CD8-positive, alpha-beta memory T cell (primary cell): Measurements from ENCODE around the gene DISP1. TPM values are rescaled to one million over a fixed set of nuclear protein-coding genes. Genes with fewer than 3 reads are reported as not detected.

Experiments
- CTCF ChIA-PET: fragments of 350-600 bp; sonication (Branson Sonifier 250); formaldehyde crosslinking; loops from one replicate; lab custom pipeline; 2021; ENCODE audit warnings: antibody characterized with exemption; lab: Charles Lee
- POLR2A ChIA-PET: fragments of 350-600 bp; sonication (Branson Sonifier 250); formaldehyde crosslinking; loops from one replicate; lab custom pipeline; 2021; ENCODE audit warnings: antibody characterized with exemption; lab: Charles Lee
- DNase-seq, 5 donors: peaks; one replicate each; pipeline versions ENCODE4 v3.0.0 to v3.0.0-alpha.2; 2020 to 2022; ENCODE audit warnings: mixed read lengths in 1 of 5
- H3K27ac ChIP-seq: one replicate; pipeline ENCODE4 v1.7.0; 2013; ENCODE audit warnings: low read depth, mild to moderate bottlenecking, low read length, moderate library complexity
- H3K27me3 ChIP-seq: 2 replicates; pipeline ENCODE4 v1.7.0; 2013; ENCODE audit warnings: low read length, mild to moderate bottlenecking; ENCODE audit not compliant: insufficient read depth, poor library complexity, severe bottlenecking
- H3K36me3 ChIP-seq: 2 replicates; pipeline ENCODE4 v1.7.0; 2013; ENCODE audit warnings: mild to moderate bottlenecking, low read length, moderate library complexity; ENCODE audit not compliant: insufficient read depth
- H3K4me1 ChIP-seq: 2 replicates; pipeline ENCODE4 v1.7.0; 2013; ENCODE audit warnings: mild to moderate bottlenecking, low read length, moderate library complexity; ENCODE audit not compliant: insufficient read depth
- H3K4me3 ChIP-seq: 2 replicates; pipeline ENCODE4 v1.7.0; 2013; ENCODE audit warnings: mild to moderate bottlenecking, low read length
- H3K9me3 ChIP-seq: 2 replicates; pipeline ENCODE4 v1.7.0; 2013; ENCODE audit warnings: mild to moderate bottlenecking, low read length
- H3K27ac Mint-ChIP-seq, 8 donors: one replicate each; pipeline ENCODE4 v1.8.0; 2020 to 2021; ENCODE audit warnings: mixed read lengths in 8 of 8, mild to moderate bottlenecking in 6 of 8, inconsistent platforms in 3 of 8, moderate library complexity in 3 of 8
- H3K27me3 Mint-ChIP-seq, 2 donors: one replicate each; pipeline ENCODE4 v1.8.0; 2020 to 2021; ENCODE audit warnings: mixed read lengths in 2 of 2, mild to moderate bottlenecking in 1 of 2, moderate library complexity in 1 of 2
- H3K36me3 Mint-ChIP-seq, 3 donors: one replicate each; pipeline ENCODE4 v1.8.0; 2020 to 2021; ENCODE audit warnings: mixed read lengths in 3 of 3, inconsistent platforms in 1 of 3, mild to moderate bottlenecking in 1 of 3
- H3K4me1 Mint-ChIP-seq, 3 donors: one replicate each; pipeline ENCODE4 v1.8.0; 2020 to 2021; ENCODE audit warnings: mixed read lengths in 3 of 3, inconsistent platforms in 1 of 3, mild to moderate bottlenecking in 1 of 3
- H3K4me3 Mint-ChIP-seq, 7 donors: one replicate each; pipeline ENCODE4 v1.8.0; 2020 to 2021; ENCODE audit warnings: mixed read lengths in 7 of 7, mild to moderate bottlenecking in 6 of 7, moderate library complexity in 4 of 7, inconsistent platforms in 2 of 7
- H3K9me3 Mint-ChIP-seq, 5 donors: one replicate each; pipeline ENCODE4 v1.8.0; 2020 to 2022; ENCODE audit warnings: mixed read lengths in 5 of 5, mild to moderate bottlenecking in 3 of 5, moderate library complexity in 2 of 5, inconsistent platforms in 1 of 5
- polyA plus RNA-seq: library from polyadenylated mRNA; unstranded; fragments of 300-500 nt; fragmentation: Illumina TruSeq; gene quantifications from one replicate; pipeline ENCODE4 v1.2.3, GENCODE V29; 2021
- total RNA-seq, 2 experiments: library from RNA; stranded (reverse); gene quantifications; one replicate each; pipeline ENCODE4 v1.2.3, GENCODE V29; 2021

DISP1 gene
- total and polyA plus RNA-seq, 3 experiments from 2014 or later = 2.4 to 2.6 (median 2.5) TPM

- Mint-ChIP-seq H3K4me1 (no peaks in the 10 kb centered on the region), H3K4me3 (no peak overlapping the region), H3K27ac (peak overlapping the region in 1 of 8 donors; percentile 10), H3K27me3 (peaks cover 9 to 22% of the 10 kb centered on the region in 2 donors), H3K9me3 (peaks cover 0 to 2% (median 0%) of the 10 kb centered on the region in 5 donors), H3K36me3 (peaks cover 0 to 1% (median 0%) of the 10 kb centered on the region in 3 donors)
- H3K27ac ChIP-seq = no peak overlapping the region
- no peaks in the 10 kb centered on the region for H3K27me3 ChIP-seq
- no peaks in the 10 kb centered on the region for H3K9me3 ChIP-seq
- H3K4me1 ChIP-seq = no peaks in the 10 kb centered on the region
- H3K36me3 ChIP-seq = no peaks in the 10 kb centered on the region
- ChIA-PET CTCF (interaction anchor here (1.6 kb wide), 1 partner anchor 336 kb away, joined by 4 read pairs; no protein-coding TSS in a partner anchor), POLR2A (no interaction called here)
- DNase-seq = no peak
- H3K4me3 ChIP-seq = no peak overlapping the region
Observed at GRCh38 chr1:222787729-222788128, 27.1 kb upstream of the DISP1 start.

- H3K4me1 ChIP-seq = no peaks in the 10 kb centered on the region
- H3K27me3 Mint-ChIP-seq = peaks cover 8 to 22% of the 10 kb centered on the region in 2 donors
- H3K36me3 ChIP-seq = no peaks in the 10 kb centered on the region
- H3K4me3 Mint-ChIP-seq = no peak overlapping the region
- no peak overlapping the region for H3K27ac ChIP-seq
- H3K9me3 Mint-ChIP-seq = peaks cover 0 to 2% (median 0%) of the 10 kb centered on the region in 5 donors
- DNase-seq = no peak
- ChIA-PET CTCF (interaction anchor here (1.6 kb wide), 1 partner anchor 335 kb away, joined by 4 read pairs; no protein-coding TSS in a partner anchor), POLR2A (no interaction called here)
- H3K27me3 ChIP-seq = no peaks in the 10 kb centered on the region
- H3K4me3 ChIP-seq = no peak overlapping the region
- no peaks in the 10 kb centered on the region for H3K4me1 Mint-ChIP-seq
- H3K27ac Mint-ChIP-seq = no peak overlapping the region
- H3K9me3 ChIP-seq = no peaks in the 10 kb centered on the region
- H3K36me3 Mint-ChIP-seq = peaks cover 0 to 1% (median 0%) of the 10 kb centered on the region in 3 donors
Observed at GRCh38 chr1:222788402-222789156, 26.3 kb upstream of the DISP1 start.

- Mint-ChIP-seq H3K4me1 (no peaks in the 10 kb centered on the region), H3K27ac (peak overlapping the region in 1 of 8 donors; percentile 26), H3K4me3 (no peak overlapping the region), H3K27me3 (peaks cover 6 to 23% of the 10 kb centered on the region in 2 donors), H3K9me3 (peaks cover 0 to 2% (median 0%) of the 10 kb centered on the region in 5 donors), H3K36me3 (peaks cover 0 to 1% (median 0%) of the 10 kb centered on the region in 3 donors)
- POLR2A ChIA-PET = no interaction called here
- CTCF ChIA-PET = no interaction called here
- Histone ChIP-seq H3K4me1 (no peaks in the 10 kb centered on the region), H3K9me3 (no peaks in the 10 kb centered on the region), H3K36me3 (no peaks in the 10 kb centered on the region), H3K4me3 (no peak overlapping the region), H3K27me3 (no peaks in the 10 kb centered on the region), H3K27ac (no peak overlapping the region)
- no peak for DNase-seq
Observed at GRCh38 chr1:222790115-222790514, 24.7 kb upstream of the DISP1 start.

- Mint-ChIP-seq H3K4me3 (no peak overlapping the region), H3K27me3 (peaks cover 6 to 23% of the 10 kb centered on the region in 2 donors), H3K27ac (peak overlapping the region in 1 of 8 donors; percentile 26), H3K36me3 (peaks cover 0 to 1% (median 0%) of the 10 kb centered on the region in 3 donors), H3K9me3 (peaks cover 0 to 2% (median 0%) of the 10 kb centered on the region in 5 donors), H3K4me1 (no peaks in the 10 kb centered on the region)
- no peak overlapping the region for H3K27ac ChIP-seq
- DNase-seq = no peak
- H3K4me1 ChIP-seq = no peaks in the 10 kb centered on the region
- H3K27me3 ChIP-seq = no peaks in the 10 kb centered on the region
- CTCF ChIA-PET = interaction anchor here (0.9 to 1.5 kb wide), 2 partner anchors 291 to 299 kb away, joined by 3 read pairs; no protein-coding TSS in a partner anchor
- POLR2A ChIA-PET = no interaction called here
- no peaks in the 10 kb centered on the region for H3K9me3 ChIP-seq
- no peaks in the 10 kb centered on the region for H3K36me3 ChIP-seq
- no peak overlapping the region for H3K4me3 ChIP-seq
Observed at GRCh38 chr1:222790520-222790919, 24.3 kb upstream of the DISP1 start.

GRCh38 chr1:222791006-222791710 lies 23.7 kb upstream of the DISP1 start:
- Histone ChIP-seq H3K36me3 (no peaks in the 10 kb centered on the region), H3K9me3 (no peaks in the 10 kb centered on the region), H3K4me1 (no peaks in the 10 kb centered on the region), H3K27ac (no peak overlapping the region), H3K4me3 (no peak overlapping the region), H3K27me3 (no peaks in the 10 kb centered on the region)
- CTCF ChIA-PET = interaction anchor here (0.9 to 1.5 kb wide), 2 partner anchors 290 to 298 kb away, joined by 3 read pairs; no protein-coding TSS in a partner anchor
- peaks cover 4 to 21% of the 10 kb centered on the region in 2 donors for H3K27me3 Mint-ChIP-seq
- H3K9me3 Mint-ChIP-seq = peaks cover 0 to 2% (median 0%) of the 10 kb centered on the region in 5 donors
- H3K36me3 Mint-ChIP-seq = peaks cover 0 to 1% (median 0%) of the 10 kb centered on the region in 3 donors
- H3K27ac Mint-ChIP-seq = peak overlapping the region in 1 of 8 donors; percentile 57
- no peak for DNase-seq
- POLR2A ChIA-PET = no interaction called here
- no peaks in the 10 kb centered on the region for H3K4me1 Mint-ChIP-seq
- no peak overlapping the region for H3K4me3 Mint-ChIP-seq

GRCh38 chr1:222792744-222793143 lies 22.1 kb upstream of the DISP1 start:
- Histone ChIP-seq H3K4me1 (no peaks in the 10 kb centered on the region), H3K27me3 (no peaks in the 10 kb centered on the region), H3K4me3 (no peak overlapping the region), H3K9me3 (no peaks in the 10 kb centered on the region), H3K27ac (no peak overlapping the region), H3K36me3 (no peaks in the 10 kb centered on the region)
- peak in 1 of 5 donors; percentile 22 for DNase-seq
- H3K9me3 Mint-ChIP-seq = peaks cover 0 to 2% (median 0%) of the 10 kb centered on the region in 5 donors
- POLR2A ChIA-PET = no interaction called here
- H3K27ac Mint-ChIP-seq = no peak overlapping the region
- CTCF ChIA-PET = interaction anchor here (1.7 to 2.6 kb wide), 2 partner anchors 297 to 331 kb away, joined by 4 to 9 read pairs; no protein-coding TSS in a partner anchor
- no peaks in the 10 kb centered on the region for H3K4me1 Mint-ChIP-seq
- peaks cover 0 to 1% (median 0%) of the 10 kb centered on the region in 3 donors for H3K36me3 Mint-ChIP-seq
- peaks cover 0 to 14% of the 10 kb centered on the region in 2 donors for H3K27me3 Mint-ChIP-seq
- no peak overlapping the region for H3K4me3 Mint-ChIP-seq

GRCh38 chr1:222794656-222795474 lies 20.0 kb upstream of the DISP1 start:
- DNase-seq = no peak
- no peaks in the 10 kb centered on the region for H3K9me3 ChIP-seq
- CTCF ChIA-PET = interaction anchor here (1.0 to 1.4 kb wide), 2 partner anchors 329 to 339 kb away, joined by 4 to 8 read pairs; no protein-coding TSS in a partner anchor
- no peaks in the 10 kb centered on the region for H3K27me3 ChIP-seq
- Mint-ChIP-seq H3K4me3 (no peak overlapping the region), H3K9me3 (no peaks in the 10 kb centered on the region), H3K27ac (no peak overlapping the region), H3K27me3 (peaks cover 0 to 19% of the 10 kb centered on the region in 2 donors), H3K36me3 (no peaks in the 10 kb centered on the region), H3K4me1 (peaks cover 0 to 4% (median 0%) of the 10 kb centered on the region in 3 donors)
- no peaks in the 10 kb centered on the region for H3K36me3 ChIP-seq
- H3K27ac ChIP-seq = no peak overlapping the region
- POLR2A ChIA-PET = no interaction called here
- no peak overlapping the region for H3K4me3 ChIP-seq
- no peaks in the 10 kb centered on the region for H3K4me1 ChIP-seq
